MM.1S (cell line): ENCODE measurements around the gene COG5.

Source experiments
- CTCF ChIP-seq: fragments of 300-600 bp; sonication (generic); IDR thresholded peaks from 2 replicates; pipeline ENCODE4 v1.5.1; 2016; ENCODE audit warnings: antibody characterized with exemption, low read length, mixed read lengths
- EZH2 ChIP-seq: fragments of 300-600 bp; sonication (generic); optimal IDR thresholded peaks from 2 replicates; pipeline ENCODE3; 2017; ENCODE audit warnings: low read depth, mild to moderate bottlenecking, antibody characterized with exemption, low read length, mixed read lengths

- TF ChIP-seq EZH2 = no peak
- TF ChIP-seq CTCF = no peak
Observed at GRCh38 chr7:107597582-107597916, 33.8 kb upstream of the COG5 start.
